Ovary (tissue), 9 donors: Measurements from ENCODE around the gene FOXP1. TPM values are rescaled to one million over a fixed set of nuclear protein-coding genes. Genes with fewer than 3 reads are reported as not detected.

ENCODE experiments used
- DNase-seq, 5 donors: peaks; one replicate each; pipeline ENCODE4 v3.0.0-alpha.2; 2019 to 2020
- H3K27ac ChIP-seq, 2 donors: fragments of 200-600 bp; one replicate each; pipeline versions ENCODE4 v1.5.1 to v1.8.0; 2019 to 2022
- H3K27me3 ChIP-seq: fragments of 200-600 bp; one replicate; pipeline ENCODE4 v1.8.0; 2022
- H3K36me3 ChIP-seq: fragments of 200-600 bp; sonication (generic); one replicate; pipeline ENCODE4 v1.5.1; 2019
- H3K4me1 ChIP-seq: one replicate; pipeline ENCODE4 v1.8.1; 2013; ENCODE audit warnings: mild to moderate bottlenecking, moderate library complexity; ENCODE audit not compliant: insufficient read depth
- H3K4me3 ChIP-seq: fragments of 200-600 bp; sonication (generic); one replicate; pipeline ENCODE4 v1.5.1; 2017
- H3K9me3 ChIP-seq, 2 donors: fragments of 200-600 bp in 1 of 2; sonication (generic) in 1 of 2; one replicate each; pipeline versions ENCODE4 v1.5.1 to v1.8.1; 2013 to 2019; ENCODE audit warnings: mild to moderate bottlenecking in 1 of 2, moderate library complexity in 1 of 2
- EP300 ChIP-seq: sonication (generic); formaldehyde crosslinking; IDR thresholded peaks from one replicate; pipeline ENCODE4 v1.6.1; 2017; ENCODE audit warnings: antibody characterized with exemption
- POLR2A ChIP-seq: fragments of 450-650 bp; IDR thresholded peaks from one replicate; pipeline ENCODE4 v1.6.1; 2017; ENCODE audit warnings: antibody characterized with exemption, mild to moderate bottlenecking, moderate library complexity
- whole genome bisulfite sequencing, 3 donors: extraction: QIAGEN DNeasy Blood & Tissue Kit in 1 of 3; methylation state at CpG; one replicate each; pipeline versions ENCODE4 v1.1.5 to v1.1.7; 2013 to 2017; 5-methylcytosine and 5-hydroxymethylcytosine counted together
- intact Hi-C, 4 donors: fragments of 100-400 bp; cut with DNase I; formaldehyde crosslinking; loops; one replicate each; pipeline versions ENCODE4 v1.11.0 to v1.15.1; 2022 to 2023
- polyA plus RNA-seq, 2 donors: library from polyadenylated mRNA; stranded (reverse); fragments of 200-250 nt in 1 of 2; fragments of 350-450 nt in 1 of 2; fragmentation: Illumina TruSeq in 1 of 2; extraction: RNeasy Lipid Tissue Mini Kit (QIAGEN cat#74804) in 1 of 2; gene quantifications; one replicate each; pipeline ENCODE4 v1.2.3, GENCODE V29; 2013 to 2014
- total RNA-seq, 7 donors: library from RNA; depleted of rRNA in 2 of 7; stranded (reverse); fragments of >200 nt in 2 of 7; fragmentation: NEBNext Ultra II Directional in 3 of 7; extraction: Animal tissue kit (Norgen Biotek cat#: 25700) in 3 of 7; gene quantifications; one replicate each; pipeline versions ENCODE4 v1.1.0 to v1.2.4, GENCODE V29; 2016 to 2023
- TF ChIP-seq, protein P1 (sequence below), 3 donors: fragments of 450-650 bp in 2 of 3; fragments of 200-600 bp in 1 of 3; IDR thresholded peaks; one replicate each; pipeline versions ENCODE4 v1.5.1 to v1.8.0; 2016 to 2022; ENCODE audit warnings: antibody characterized with exemption in 3 of 3, mild to moderate bottlenecking in 1 of 3
- donor health status: DM: no; HTN: no; CAD: no; lungs with moderate emphysema.
- donor health status: DM: no; HTN: no; CAD: no.
- donor health status: Bipolar disorder and iron deficiency.
- donor health status: DM: yes; HTN: yes; CAD: no.
- donor health status: DM: no; HTN: no; CAD: no.
- donor health status: DM: yes; HTN: yes; CAD: no.

The FOXP1 gene
- total and polyA plus RNA-seq, 9 donors = 31.7 to 126 (median 114) TPM

DNA sequence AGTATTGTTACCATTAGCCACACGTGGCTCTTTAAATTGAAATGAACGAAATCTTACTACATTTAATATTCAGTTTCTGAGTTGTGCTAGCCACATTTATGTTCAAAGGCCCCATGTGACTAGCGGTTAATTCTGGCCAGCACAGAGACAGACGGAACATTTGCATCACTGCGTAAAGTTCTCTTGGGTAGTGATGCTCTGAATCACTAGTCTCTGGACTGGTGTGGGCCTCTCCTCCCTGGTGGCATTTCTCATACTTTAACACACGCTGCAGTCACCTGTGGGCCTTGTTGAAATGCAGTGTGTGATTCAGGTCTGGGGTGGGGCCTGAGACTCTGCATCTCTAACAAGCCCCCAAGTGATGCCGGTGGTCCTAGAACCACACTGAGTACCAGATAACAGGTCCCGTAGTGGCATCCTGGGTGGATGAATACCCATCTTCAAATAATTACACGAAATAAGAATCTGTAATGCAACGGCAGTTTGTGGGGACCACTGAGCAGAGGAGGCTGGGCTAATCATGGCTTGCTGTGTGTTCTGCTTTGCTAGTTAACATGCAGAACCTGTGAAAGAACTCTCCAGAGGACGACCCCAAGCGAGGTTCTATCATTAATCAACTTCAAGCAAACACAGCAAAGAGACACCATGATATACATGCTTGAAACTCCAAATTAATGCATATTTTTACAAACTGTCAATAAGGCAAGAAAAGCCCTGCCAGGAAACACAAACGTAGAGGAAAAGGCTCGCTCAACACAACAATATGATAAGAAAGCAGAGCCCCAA lies 623.8 kb downstream of the FOXP1 start:
- Histone ChIP-seq H3K4me3 (no peak overlapping the region), H3K36me3 (no peaks in the 10 kb centered on the region), H3K27ac (no peak overlapping the region), H3K9me3 (no peaks in the 10 kb centered on the region), H3K4me1 (peaks cover 2% of the 10 kb centered on the region), H3K27me3 (no peaks in the 10 kb centered on the region)
- WGBS, 3 donors = 87 to 94% (median 91%) methylated on average over 14 of the region's 14 CpGs
- DNase-seq = no peak
- intact Hi-C loops = no loop called here
- TF ChIP-seq EP300 (no peak), POLR2A (no peak)
- TF ChIP-seq, protein P1, sequence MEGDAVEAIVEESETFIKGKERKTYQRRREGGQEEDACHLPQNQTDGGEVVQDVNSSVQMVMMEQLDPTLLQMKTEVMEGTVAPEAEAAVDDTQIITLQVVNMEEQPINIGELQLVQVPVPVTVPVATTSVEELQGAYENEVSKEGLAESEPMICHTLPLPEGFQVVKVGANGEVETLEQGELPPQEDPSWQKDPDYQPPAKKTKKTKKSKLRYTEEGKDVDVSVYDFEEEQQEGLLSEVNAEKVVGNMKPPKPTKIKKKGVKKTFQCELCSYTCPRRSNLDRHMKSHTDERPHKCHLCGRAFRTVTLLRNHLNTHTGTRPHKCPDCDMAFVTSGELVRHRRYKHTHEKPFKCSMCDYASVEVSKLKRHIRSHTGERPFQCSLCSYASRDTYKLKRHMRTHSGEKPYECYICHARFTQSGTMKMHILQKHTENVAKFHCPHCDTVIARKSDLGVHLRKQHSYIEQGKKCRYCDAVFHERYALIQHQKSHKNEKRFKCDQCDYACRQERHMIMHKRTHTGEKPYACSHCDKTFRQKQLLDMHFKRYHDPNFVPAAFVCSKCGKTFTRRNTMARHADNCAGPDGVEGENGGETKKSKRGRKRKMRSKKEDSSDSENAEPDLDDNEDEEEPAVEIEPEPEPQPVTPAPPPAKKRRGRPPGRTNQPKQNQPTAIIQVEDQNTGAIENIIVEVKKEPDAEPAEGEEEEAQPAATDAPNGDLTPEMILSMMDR (IDR thresholded peaks at IDR 0.05) = no peak

GRCh38 chr3:70952033-70952747 lies 631.3 kb downstream of the FOXP1 start:
- H3K27me3 ChIP-seq = no peaks in the 10 kb centered on the region
- no peak overlapping the region for H3K27ac ChIP-seq
- no peak for DNase-seq
- no peak overlapping the region for H3K4me3 ChIP-seq
- intact Hi-C loops = no loop called here
- peaks cover 6% of the 10 kb centered on the region for H3K4me1 ChIP-seq
- no peaks in the 10 kb centered on the region for H3K9me3 ChIP-seq
- no peaks in the 10 kb centered on the region for H3K36me3 ChIP-seq
- 65 to 66% (median 66%) methylated on average over 12 of the region's 12 CpGs for WGBS, 3 donors
- TF ChIP-seq EP300 (no peak), POLR2A (no peak)
- TF ChIP-seq, protein P1 (IDR thresholded peaks at IDR 0.05) = no peak

GRCh38 chr3:70951316-70951715 lies 632.2 kb downstream of the FOXP1 start:
- 40 to 49% (median 41%) methylated on average over 5 of the region's 5 CpGs for WGBS, 3 donors
- Histone ChIP-seq H3K27me3 (no peaks in the 10 kb centered on the region), H3K27ac (no peak overlapping the region), H3K4me3 (no peak overlapping the region), H3K36me3 (no peaks in the 10 kb centered on the region), H3K9me3 (no peaks in the 10 kb centered on the region), H3K4me1 (peaks cover 6% of the 10 kb centered on the region)
- TF ChIP-seq, protein P1 (IDR thresholded peaks at IDR 0.05) = no peak
- no peak for DNase-seq
- intact Hi-C loops = no loop called here

GRCh38 chr3:70947579-70947978 lies 635.9 kb downstream of the FOXP1 start:
- no peak for TF ChIP-seq POLR2A
- TF ChIP-seq EP300 = no peak
- TF ChIP-seq, protein P1 (IDR thresholded peaks at IDR 0.05) = no peak
- H3K4me3 ChIP-seq = no peak overlapping the region
- intact Hi-C loops = no loop called here
- no peak overlapping the region for H3K27ac ChIP-seq
- 83 to 89% (median 87%) methylated on average over 1 of the region's 1 CpG for WGBS, 3 donors
- H3K4me1 ChIP-seq = peaks cover 2% of the 10 kb centered on the region
- H3K9me3 ChIP-seq = no peaks in the 10 kb centered on the region
- no peak for DNase-seq
- H3K27me3 ChIP-seq = no peaks in the 10 kb centered on the region
- H3K36me3 ChIP-seq = no peaks in the 10 kb centered on the region
